GM12878 (cell line): Measurements from ENCODE around the gene LDLRAD4. TPM values are rescaled to one million over a fixed set of nuclear protein-coding genes. Genes with fewer than 3 reads are reported as not detected.

ENCODE experiments used
- ATAC-seq: fragments of 200-7000 bp; cut with Tn5 transposase; 3 replicates; pipeline ENCODE4 v1.9.1; 2020; ENCODE audit warnings: mild to moderate bottlenecking, moderate library complexity
- BruUV-seq: library from RNA; stranded (reverse); fragments of 400-500 nt; replicated peaks from 2 replicates; lab custom pipeline; 2021; lab: Mats Ljungman, UMichigan
- CTCF ChIA-PET: fragments of 300-600 bp; sonication (Branson Sonifier 250); formaldehyde crosslinking; extraction: SDS; loops from one replicate; lab custom pipeline; 2021; ENCODE audit warnings: inconsistent platforms; lab: Yijun Ruan, JAX
- POLR2A ChIA-PET: fragments of 350-600 bp; formaldehyde crosslinking; extraction: SDS; loops from one replicate; lab custom pipeline; 2021; ENCODE audit warnings: inconsistent platforms; lab: Charles Lee
- RAD21 ChIA-PET: fragments of 300-600 bp; sonication (Branson Sonifier 250); formaldehyde crosslinking; loops from one replicate; lab custom pipeline; 2023; ENCODE audit warnings: antibody characterized with exemption; ENCODE audit not compliant: unreplicated experiment; lab: Charles Lee
- SMC1A ChIA-PET: fragments of 300-600 bp; sonication (Branson Sonifier 250); formaldehyde crosslinking; loops from one replicate; lab custom pipeline; 2023; ENCODE audit not compliant: unreplicated experiment, uncharacterized antibody; lab: Charles Lee
- DNase-seq: peaks from one replicate; pipeline ENCODE4 v3.0.0-alpha.2; 2011; ENCODE audit warnings: low read depth, low spot score
- FAIRE-seq: peaks from 3 replicates; lab custom pipeline; 2011; peaks lifted over from hg19 to GRCh38; lab: Jason Lieb, UNC
- H2AFZ ChIP-seq: 2 replicates; pipeline ENCODE4 v1.6.0; 2011; ENCODE audit warnings: low read depth, low read length, control low read depth; ENCODE audit not compliant: control insufficient read depth
- H3K27ac ChIP-seq: 2 replicates; pipeline ENCODE4 v1.5.1; 2011; ENCODE audit warnings: control low read depth; ENCODE audit not compliant: control insufficient read depth, insufficient read depth
- H3K27me3 ChIP-seq, 2 experiments: replicated peaks in 1 of 2; 2 replicates each; pipeline versions ENCODE4 v1.6.0 to v1.6.1; 2011; ENCODE audit warnings: low read length in 1 of 2; ENCODE audit not compliant: control insufficient read depth in 2 of 2, insufficient read depth in 2 of 2
- H3K36me3 ChIP-seq, 2 experiments: 2 replicates each; pipeline ENCODE4 v1.5.1; 2011; ENCODE audit warnings: low read length in 1 of 2; ENCODE audit not compliant: control insufficient read depth in 2 of 2, insufficient read depth in 2 of 2
- H3K4me1 ChIP-seq: 2 replicates; pipeline ENCODE4 v1.6.1; 2011; ENCODE audit warnings: mild to moderate bottlenecking, low read length, moderate library complexity, mixed read lengths; ENCODE audit not compliant: control insufficient read depth, insufficient read depth
- H3K4me2 ChIP-seq: 2 replicates; pipeline ENCODE4 v1.6.0; 2011; ENCODE audit warnings: control low read depth; ENCODE audit not compliant: control insufficient read depth, insufficient read depth
- H3K4me3 ChIP-seq: fragments of 200-600 bp; sonication (generic); 2 replicates; pipeline ENCODE4 v1.5.1; 2016
- H3K79me2 ChIP-seq: 2 replicates; pipeline ENCODE4 v1.6.0; 2011; ENCODE audit warnings: low read length; ENCODE audit not compliant: control insufficient read depth, insufficient read depth
- H3K9ac ChIP-seq: 2 replicates; pipeline ENCODE4 v1.8.0; 2011; ENCODE audit warnings: low read length, control low read depth, mixed read lengths; ENCODE audit not compliant: control insufficient read depth, insufficient read depth
- H3K9me3 ChIP-seq: replicated peaks from 3 replicates; pipeline ENCODE4 v1.5.1; 2011; ENCODE audit warnings: mild to moderate bottlenecking, low read length; ENCODE audit not compliant: control insufficient read depth, insufficient read depth
- H4K20me1 ChIP-seq: 2 replicates; pipeline ENCODE4 v1.6.0; 2011; ENCODE audit not compliant: control insufficient read depth, insufficient read depth
- IRF4 ChIP-seq: IDR thresholded peaks from 2 replicates; pipeline ENCODE4 v1.6.1; 2011; ENCODE audit warnings: low read depth, low read length
- MXI1 ChIP-seq: fragments of 150-350 bp; IDR thresholded peaks from 2 replicates; pipeline ENCODE4 v1.6.1; 2011; ENCODE audit warnings: low read depth, mild to moderate bottlenecking, inconsistent platforms, low read length, improper control_type of control experiment
- NBN ChIP-seq: fragments of 450-650 bp; IDR thresholded peaks from 2 replicates; pipeline ENCODE4 v1.6.1; 2016
- NKRF ChIP-seq: fragments of 450-650 bp; conservative IDR thresholded peaks from 2 replicates; pipeline ENCODE4 v1.6.1; 2017; ENCODE audit warnings: mild to moderate bottlenecking, moderate library complexity
- PAX8 ChIP-seq: fragments of 450-650 bp; IDR thresholded peaks from 2 replicates; pipeline ENCODE4 v1.6.1; 2017; ENCODE audit warnings: mild to moderate bottlenecking, moderate library complexity
- PML ChIP-seq: IDR thresholded peaks from 2 replicates; pipeline ENCODE4 v1.6.1; 2012; ENCODE audit warnings: low read length, inconsistent platforms
- RUNX3 ChIP-seq: IDR thresholded peaks from 2 replicates; pipeline ENCODE4 v1.6.1; 2012; ENCODE audit warnings: low read length, inconsistent platforms
- SMAD5 ChIP-seq: IDR thresholded peaks from 2 replicates; pipeline ENCODE4 v1.6.1; 2016; ENCODE audit warnings: antibody characterized with exemption, low read depth
- TBL1XR1 ChIP-seq: IDR thresholded peaks from 2 replicates; pipeline ENCODE4 v1.6.1; 2012; ENCODE audit warnings: low read depth, low read length, improper control_type of control experiment
- WRNIP1 ChIP-seq: IDR thresholded peaks from 2 replicates; pipeline ENCODE4 v1.6.1; 2011; ENCODE audit warnings: low read depth, low read length, improper control_type of control experiment, borderline replicate concordance
- ZBTB33 ChIP-seq: fragments of 450-650 bp; IDR thresholded peaks from 2 replicates; pipeline ENCODE4 v1.6.1; 2017; ENCODE audit warnings: mild to moderate bottlenecking
- WGBS: methylation state at CpG from one replicate; pipeline ENCODE4 v1.1.6; 2016; ENCODE audit warnings: low lambda C conversion rate; ENCODE audit not compliant: insufficient replicate concordance, insufficient coverage; ENCODE audit errors: missing lambda C conversion rate; 5-methylcytosine and 5-hydroxymethylcytosine counted together
- in situ Hi-C: fragments of 300-500 bp; cut with MboI; formaldehyde crosslinking; loops from 9 replicates; pipeline ENCODE4 v1.14.3; 2018; ENCODE audit warnings: mixed read lengths
- intact Hi-C: fragments of 100-400 bp; cut with micrococcal nuclease; formaldehyde crosslinking; loops from one replicate; pipeline ENCODE4 v1.14.2; 2022; ENCODE audit not compliant: unreplicated experiment
- polyA plus RNA-seq, 11 experiments: library from polyadenylated mRNA; depleted of rRNA in 4 of 11; unstranded in 6 of 11; stranded (reverse) in 5 of 11; fragments of >200 nt; fragmentation: Nextera tagmentation in 4 of 11; fragmentation: Illumina TruSeq in 1 of 11; extraction: Ambion mirVana in 4 of 11; extraction: Trizol in 1 of 11; gene quantifications; 1 replicate in 1 of 11; 2 replicates in 10 of 11; pipeline versions ENCODE4 v1.2.1 to v1.2.3, GENCODE V29; 2011 to 2016; ENCODE audit warnings: inconsistent platforms in 2 of 11, missing spikeins in 2 of 11, low read depth in 1 of 11
- total RNA-seq, 4 experiments: library from RNA; depleted of rRNA in 3 of 4; stranded (reverse); fragments of >200 nt in 3 of 4; fragmentation: Illumina TruSeq in 1 of 4; extraction: Trizol in 1 of 4; gene quantifications; 2 replicates each; pipeline versions ENCODE4 v1.2.1 to v1.2.3, GENCODE V29; 2013 to 2021

Gene LDLRAD4
- total and polyA plus RNA-seq, 10 of the 15 experiments (the other 5 are each of a cell fraction or from before 2014, with no cell fraction given): 2.7 to 16.8 (median 11.2) TPM

GRCh38 chr18:13253786-13254688, 35.5 kb downstream of the LDLRAD4 start:
- Histone ChIP-seq H3K9ac (no peak overlapping the region), H3K9me3 (no peaks in the 10 kb centered on the region), H3K4me3 (no peak overlapping the region), H3K4me1 (no peaks in the 10 kb centered on the region), H3K4me2 (no peak overlapping the region), H4K20me1 (no peaks in the 10 kb centered on the region), H2AFZ (no peak overlapping the region), H3K27ac (no peak overlapping the region), H3K27me3 (peaks cover 0 to 1% of the 10 kb centered on the region in 2 experiments; a peak in 1 of 4 replicates), H3K79me2 (no peaks in the 10 kb centered on the region), H3K36me3 (no peaks in the 10 kb centered on the region)
- no peak for FAIRE-seq
- intact Hi-C loops (no loop called here), in situ Hi-C loops (no loop called here)
- ChIA-PET CTCF (no interaction called here), SMC1A (no interaction called here), RAD21 (no interaction called here), POLR2A (no interaction called here)
- BruUV-seq: no TSS peak
- TF ChIP-seq NBN: no peak
- TF ChIP-seq TBL1XR1: no peak
- no peak for TF ChIP-seq WRNIP1
- no peak for TF ChIP-seq MXI1
- TF ChIP-seq SMAD5: no peak
- TF ChIP-seq PML: no peak
- no peak for TF ChIP-seq PAX8
- TF ChIP-seq IRF4: no peak
- TF ChIP-seq NKRF: no peak
- no peak for TF ChIP-seq ZBTB33
- no peak for TF ChIP-seq RUNX3
- no peak for DNase-seq
- 43% methylated on average over 26 of the region's 26 CpGs for WGBS
- no peak for ATAC-seq
